Kidney (tissue), 14 donors: Measurements from ENCODE around the gene STX11. TPM values are rescaled to one million over a fixed set of nuclear protein-coding genes. Genes with fewer than 3 reads are reported as not detected.
"Not testable (repeated sequence)": the region's sequence is repeated elsewhere in the genome, so short reads cannot be mapped to it uniquely, and the experiment has no call there.

Experiments used
- DNase-seq, 5 donors: peaks; one replicate each; pipeline ENCODE4 v3.0.0-alpha.2; 2013 to 2020
- FAIRE-seq: peaks from 2 replicates; lab custom pipeline; 2012; peaks lifted over from hg19 to GRCh38; lab: Jason Lieb, UNC
- H3K27ac ChIP-seq, 2 donors: one replicate each; pipeline ENCODE4 v1.7.0; 2013; ENCODE audit warnings: low read depth in 2 of 2, low read length in 2 of 2, inconsistent platforms in 1 of 2
- H3K27me3 ChIP-seq: one replicate; pipeline ENCODE4 v1.7.1; 2013; ENCODE audit warnings: low read length, inconsistent platforms; ENCODE audit not compliant: control insufficient read depth, insufficient read depth
- H3K36me3 ChIP-seq, 3 donors: one replicate each; pipeline versions ENCODE4 v1.7.0 to v1.7.1; 2013; ENCODE audit warnings: low read length in 3 of 3, control low read depth in 1 of 3, inconsistent platforms in 1 of 3; ENCODE audit not compliant: insufficient read depth in 3 of 3, control insufficient read depth in 2 of 3
- H3K4me1 ChIP-seq, 3 donors: one replicate each; pipeline versions ENCODE4 v1.7.0 to v1.7.1; 2013; ENCODE audit warnings: low read length in 3 of 3, inconsistent platforms in 1 of 3, low read depth in 1 of 3; ENCODE audit not compliant: control insufficient read depth in 2 of 3, insufficient read depth in 2 of 3
- H3K4me3 ChIP-seq, 3 donors: one replicate each; pipeline versions ENCODE4 v1.7.0 to v1.8.1; 2013; ENCODE audit warnings: low read length in 3 of 3, control low read depth in 1 of 3, inconsistent platforms in 1 of 3
- H3K9ac ChIP-seq, 3 donors: one replicate each; pipeline versions ENCODE4 v1.7.0 to v1.7.1; 2013; ENCODE audit warnings: low read length in 3 of 3, control low read depth in 1 of 3, inconsistent platforms in 1 of 3
- H3K9me3 ChIP-seq, 3 donors: one replicate each; pipeline versions ENCODE4 v1.7.0 to v1.7.1; 2013; ENCODE audit warnings: low read length in 3 of 3, control low read depth in 1 of 3, inconsistent platforms in 1 of 3; ENCODE audit not compliant: control insufficient read depth in 2 of 3, insufficient read depth in 1 of 3
- CTCF ChIP-seq: IDR thresholded peaks from 3 replicates; pipeline ENCODE4 v1.5.1; 2012; ENCODE audit warnings: mild to moderate bottlenecking, moderate library complexity, borderline replicate concordance; ENCODE audit not compliant: insufficient read depth; ENCODE audit errors: extremely low read depth
- intact Hi-C: fragments of 100-400 bp; cut with DNase I; formaldehyde crosslinking; loops from one replicate; pipeline ENCODE4 v1.11.1; 2022
- polyA plus RNA-seq: library from polyadenylated mRNA; stranded (reverse); fragments of 350-450 nt; fragmentation: Illumina TruSeq; extraction: RNeasy Lipid Tissue Mini Kit (QIAGEN cat#74804); gene quantifications from one replicate; pipeline ENCODE4 v1.2.3, GENCODE V29; 2014; ENCODE audit warnings: low read depth, low replicate concordance; ENCODE audit not compliant: insufficient read depth
- total RNA-seq: library from RNA; stranded (reverse); fragmentation: NEBNext Ultra II Directional; extraction: Animal tissue kit (Norgen Biotek cat#: 25700); gene quantifications from one replicate; pipeline ENCODE4 v1.2.1, GENCODE V29; 2021
- donor health status: control.
- donor health status: control.
- donor health status: control.
- donor health status: control.
- donor health status: control.
- donor health status: DM: yes; HTN: yes; CAD: no.
- donor health status: Normal renal cell carcinoma (clear cell type).

Gene STX11
- total and polyA plus RNA-seq, 2 donors from 2014 or later = 2.0 to 6.7 TPM

GRCh38 chr6:144131248-144131709, 19.0 kb upstream of the STX11 start:
- H3K4me3 ChIP-seq = no peak overlapping the region
- no peaks in the 10 kb centered on the region for H3K9me3 ChIP-seq
- no peak for TF ChIP-seq CTCF
- DNase-seq = no peak
- no peaks in the 10 kb centered on the region for H3K27me3 ChIP-seq
- intact Hi-C loops = no loop called here
- H3K9ac ChIP-seq = no peak overlapping the region
- no peaks in the 10 kb centered on the region for H3K4me1 ChIP-seq
- H3K36me3 ChIP-seq = no peaks in the 10 kb centered on the region
- FAIRE-seq = no peak
- no peak overlapping the region for H3K27ac ChIP-seq

GRCh38 chr6:144132167-144132690, 18.1 kb upstream of the STX11 start:
- H3K9me3 ChIP-seq, H3K4me3 ChIP-seq, FAIRE-seq, intact Hi-C loops, DNase-seq, H3K27me3 ChIP-seq, H3K36me3 ChIP-seq, H3K9ac ChIP-seq, H3K4me1 ChIP-seq, H3K27ac ChIP-seq: not testable (repeated sequence)

DNA sequence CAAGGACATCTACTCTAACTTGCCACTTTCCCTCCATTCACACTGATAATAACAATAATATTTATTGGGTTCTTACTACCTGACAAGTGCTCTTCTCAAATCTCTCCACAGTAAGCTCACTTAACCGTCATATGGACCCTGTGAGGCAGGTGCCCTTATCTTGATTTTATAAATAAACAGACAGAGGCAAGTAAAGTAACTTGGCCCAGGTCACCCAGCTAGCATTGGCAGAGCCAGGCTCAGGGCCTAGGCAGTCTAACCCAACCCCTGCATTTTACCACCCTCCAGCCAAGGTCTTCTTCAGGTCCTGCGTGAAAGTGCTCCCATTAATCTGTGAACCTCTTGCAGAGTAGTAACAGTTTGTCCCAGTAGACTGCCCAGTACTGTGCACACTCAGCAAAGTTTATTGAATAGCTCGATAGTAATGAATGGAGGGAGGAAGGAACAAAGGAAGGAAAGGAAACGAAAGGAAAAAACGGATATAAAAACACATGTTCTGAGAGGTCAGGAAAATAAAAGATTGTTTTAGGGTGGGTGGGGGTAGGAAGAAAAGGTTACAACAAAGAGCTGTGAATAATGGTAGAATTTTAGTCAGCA, 17.0 kb upstream of the STX11 start:
- TF ChIP-seq CTCF = no peak
- no peak overlapping the region for H3K27ac ChIP-seq
- H3K4me3 ChIP-seq = no peak overlapping the region
- DNase-seq = no peak
- H3K9ac ChIP-seq = no peak overlapping the region
- FAIRE-seq = no peak
- H3K27me3 ChIP-seq = no peaks in the 10 kb centered on the region
- no peaks in the 10 kb centered on the region for H3K4me1 ChIP-seq
- intact Hi-C loops = no loop called here
- H3K36me3 ChIP-seq = no peaks in the 10 kb centered on the region
- no peaks in the 10 kb centered on the region for H3K9me3 ChIP-seq

GRCh38 chr6:144134176-144134575, 16.1 kb upstream of the STX11 start:
- no peak for FAIRE-seq

More at GRCh38 chr6:144134176-144134575, 16.1 kb upstream of the STX11 start:
- Histone ChIP-seq H3K36me3 (no peaks in the 10 kb centered on the region), H3K27me3 (no peaks in the 10 kb centered on the region), H3K9ac (no peak overlapping the region), H3K4me3 (no peak overlapping the region), H3K27ac (no peak overlapping the region), H3K4me1 (no peaks in the 10 kb centered on the region), H3K9me3 (no peaks in the 10 kb centered on the region)
- DNase-seq = no peak
- no peak for TF ChIP-seq CTCF
- intact Hi-C loops = no loop called here
